HG02759 (cell line): ENCODE results near the gene UNC45A.

Experiments
- ATAC-seq: cut with Tn5 transposase; IDR thresholded peaks from one replicate; pipeline ENCODE4 v1.9.1; 2021; ENCODE audit warnings: mild to moderate bottlenecking, moderate library complexity; ENCODE audit not compliant: unreplicated experiment

The UNC45A gene

GRCh38 chr15:90959028-90959595 is 24.0 kb downstream of the UNC45A start:
- no peak for ATAC-seq

GRCh38 chr15:90959894-90960293 is 24.8 kb downstream of the UNC45A start:
- ATAC-seq: no peak

- no peak for ATAC-seq
Observed at GRCh38 chr15:90960298-90961091, 25.4 kb downstream of the UNC45A start.

GRCh38 chr15:90962021-90962420 is 26.9 kb downstream of the UNC45A start:
- no peak for ATAC-seq

GRCh38 chr15:90966262-90966661 is 31.2 kb downstream of the UNC45A start:
- no peak for ATAC-seq

GRCh38 chr15:90967206-90967605 is 32.1 kb downstream of the UNC45A start:
- no peak for ATAC-seq

GRCh38 chr15:90968434-90968833 is 33.3 kb downstream of the UNC45A start:
- no peak for ATAC-seq

- no peak for ATAC-seq
Observed at GRCh38 chr15:90970274-90970673, 35.2 kb downstream of the UNC45A start.

- no peak for ATAC-seq
Observed at GRCh38 chr15:90972133-90972532, 37.0 kb downstream of the UNC45A start.

GRCh38 chr15:90974216-90974615 is 39.1 kb downstream of the UNC45A start:
- ATAC-seq: no peak

GRCh38 chr15:90979582-90979981 is 44.5 kb downstream of the UNC45A start:
- ATAC-seq: no peak

GRCh38 chr15:90981681-90982080 is 46.6 kb downstream of the UNC45A start:
- ATAC-seq: peak; percentile 76

GRCh38 chr15:90982135-90982534 is 47.0 kb downstream of the UNC45A start:
- ATAC-seq: peak; percentile 50

GRCh38 chr15:90986790-90987507 is 51.9 kb downstream of the UNC45A start:
- ATAC-seq: peak; percentile 45

- ATAC-seq: no peak
Observed at GRCh38 chr15:90987561-90988141, 52.6 kb downstream of the UNC45A start.

GRCh38 chr15:90988296-90988695 is 53.2 kb downstream of the UNC45A start:
- no peak for ATAC-seq

GRCh38 chr15:90989040-90989768 is 54.1 kb downstream of the UNC45A start:
- no peak for ATAC-seq

- no peak for ATAC-seq
Observed at GRCh38 chr15:90990446-90990845, 55.4 kb downstream of the UNC45A start.

- ATAC-seq: no peak
Observed at GRCh38 chr15:90991587-90992285, 56.7 kb downstream of the UNC45A start.

- peak; percentile 28 for ATAC-seq
Observed at GRCh38 chr15:90994059-90994416, 59.0 kb downstream of the UNC45A start.
